DND-41 (cell line): ENCODE measurements around the gene BLOC1S5.

Experiments
- ATAC-seq: fragments of 200-7000 bp; cut with Tn5 transposase; 3 replicates; pipeline ENCODE4 v1.9.1; 2021; ENCODE audit warnings: low read depth; ENCODE audit not compliant: insufficient read depth
- DNase-seq: peaks from one replicate; pipeline ENCODE4 v3.0.0-alpha.2; 2020
- H2AFZ ChIP-seq: 2 replicates; pipeline ENCODE4 v1.6.0; 2012; ENCODE audit warnings: low read depth, low read length
- H3K27ac ChIP-seq: 2 replicates; pipeline ENCODE4 v1.5.1; 2012; ENCODE audit warnings: low read length, inconsistent platforms
- H3K27me3 ChIP-seq: fragments of 200-600 bp; sonication (generic); 2 replicates; pipeline ENCODE4 v1.6.0; 2012; ENCODE audit warnings: low read length, mild to moderate bottlenecking, inconsistent platforms; ENCODE audit not compliant: insufficient read depth, poor library complexity
- H3K36me3 ChIP-seq: 2 replicates; pipeline ENCODE4 v1.5.1; 2012; ENCODE audit warnings: low read length, inconsistent platforms; ENCODE audit not compliant: insufficient read depth
- H3K4me1 ChIP-seq: 2 replicates; pipeline ENCODE4 v1.5.1; 2012; ENCODE audit warnings: mild to moderate bottlenecking, low read length; ENCODE audit not compliant: insufficient read depth
- H3K4me2 ChIP-seq: 2 replicates; pipeline ENCODE4 v1.6.0; 2012; ENCODE audit warnings: mild to moderate bottlenecking, moderate library complexity, low read length, inconsistent platforms; ENCODE audit not compliant: insufficient read depth
- H3K4me3 ChIP-seq, 2 experiments: fragments of 200-600 bp in 1 of 2; shearing (Covaris generic) in 1 of 2; 2 replicates each; pipeline ENCODE4 v1.5.1; 2012 to 2016; ENCODE audit warnings: inconsistent platforms in 2 of 2, low read length in 2 of 2, mild to moderate bottlenecking in 2 of 2, low read depth in 1 of 2, moderate library complexity in 1 of 2
- H3K79me2 ChIP-seq: 2 replicates; pipeline ENCODE4 v1.6.0; 2012; ENCODE audit warnings: low read length, inconsistent platforms; ENCODE audit not compliant: insufficient read depth
- H3K9ac ChIP-seq: 2 replicates; pipeline ENCODE4 v1.6.0; 2012; ENCODE audit warnings: low read depth, mild to moderate bottlenecking, inconsistent platforms, low read length, moderate library complexity
- H3K9me3 ChIP-seq: 2 replicates; pipeline ENCODE4 v1.5.1; 2012; ENCODE audit warnings: low read length, moderate library complexity, mild to moderate bottlenecking, inconsistent platforms; ENCODE audit not compliant: insufficient read depth, severe bottlenecking
- H4K20me1 ChIP-seq: 2 replicates; pipeline ENCODE4 v1.6.0; 2012; ENCODE audit warnings: low read length; ENCODE audit not compliant: insufficient read depth
- CTCF ChIP-seq: IDR thresholded peaks from 2 replicates; pipeline ENCODE4 v1.5.1; 2012; ENCODE audit warnings: borderline replicate concordance, low read length, moderate library complexity, mild to moderate bottlenecking; ENCODE audit not compliant: poor library complexity, severe bottlenecking; ENCODE audit errors: extremely low read depth
- EZH2 ChIP-seq: IDR thresholded peaks from 3 replicates; pipeline ENCODE4 v1.6.1; 2012; ENCODE audit warnings: borderline replicate concordance, low read depth, mild to moderate bottlenecking, moderate library complexity, low read length, inconsistent platforms; ENCODE audit not compliant: severe bottlenecking

Gene BLOC1S5

GRCh38 chr6:8110117-8110721 lies 46.0 kb upstream of the BLOC1S5 start:
- Histone ChIP-seq H3K36me3 (no peaks in the 10 kb centered on the region), H3K4me1 (no peaks in the 10 kb centered on the region), H3K27ac (no peak overlapping the region), H3K27me3 (no peaks in the 10 kb centered on the region), H4K20me1 (no peaks in the 10 kb centered on the region), H3K79me2 (no peaks in the 10 kb centered on the region), H3K9me3 (no peaks in the 10 kb centered on the region), H3K9ac (no peak overlapping the region), H2AFZ (no peak overlapping the region), H3K4me3 (no peak overlapping the region), H3K4me2 (no peak overlapping the region)
- ATAC-seq (no peak), DNase-seq (no peak)
- TF ChIP-seq CTCF (no peak), EZH2 (no peak)

- no peak overlapping the region for H3K4me2 ChIP-seq
- H2AFZ ChIP-seq, result no peak overlapping the region
Measured at GRCh38 chr6:8108759-8109539, 44.8 kb upstream of the BLOC1S5 start.

GRCh38 chr6:8108031-8108660 lies 44.0 kb upstream of the BLOC1S5 start:
- no peaks in the 10 kb centered on the region for H3K9me3 ChIP-seq
- H3K4me1 ChIP-seq, result no peaks in the 10 kb centered on the region
- no peaks in the 10 kb centered on the region for H3K27me3 ChIP-seq
- no peak overlapping the region for H3K9ac ChIP-seq
- H3K79me2 ChIP-seq, result no peaks in the 10 kb centered on the region
- TF ChIP-seq CTCF (no peak), EZH2 (no peak)
- no peak overlapping the region for H2AFZ ChIP-seq
- no peak overlapping the region for H3K4me3 ChIP-seq
- H4K20me1 ChIP-seq, result no peaks in the 10 kb centered on the region
- no peak overlapping the region for H3K4me2 ChIP-seq
- DNase-seq (no peak), ATAC-seq (no peak)
- H3K27ac ChIP-seq, result no peak overlapping the region
- no peaks in the 10 kb centered on the region for H3K36me3 ChIP-seq

More at GRCh38 chr6:8108759-8109539, 44.8 kb upstream of the BLOC1S5 start:
- no peak overlapping the region for H3K4me3 ChIP-seq
- no peak overlapping the region for H3K9ac ChIP-seq
- H3K9me3 ChIP-seq, result no peaks in the 10 kb centered on the region
- no peaks in the 10 kb centered on the region for H3K27me3 ChIP-seq
- no peaks in the 10 kb centered on the region for H4K20me1 ChIP-seq
- H3K36me3 ChIP-seq, result no peaks in the 10 kb centered on the region
- TF ChIP-seq EZH2, result no peak
- no peak for TF ChIP-seq CTCF
- ATAC-seq (no peak), DNase-seq (no peak)
- H3K27ac ChIP-seq, result no peak overlapping the region
- no peaks in the 10 kb centered on the region for H3K79me2 ChIP-seq
- no peaks in the 10 kb centered on the region for H3K4me1 ChIP-seq
